NT2/D1 (cell line): ENCODE measurements around the gene MTHFD1.

Source experiments
- SUZ12 ChIP-seq: IDR thresholded peaks from 2 replicates; pipeline ENCODE4 v1.6.1; 2011; ENCODE audit not compliant: insufficient read length, insufficient read depth; ENCODE audit errors: extremely low read depth
- YY1 ChIP-seq: IDR thresholded peaks from 2 replicates; pipeline ENCODE4 v1.6.1; 2011; ENCODE audit not compliant: insufficient read length, insufficient read depth
- ZNF274 ChIP-seq: IDR thresholded peaks from 2 replicates; pipeline ENCODE4 v1.6.1; 2011; ENCODE audit warnings: mild to moderate bottlenecking, low read depth, low read length

- no peak for TF ChIP-seq ZNF274
- TF ChIP-seq YY1 = no peak
- no peak for TF ChIP-seq SUZ12
These were observed 30.9 kb downstream of the MTHFD1 start for GRCh38 chr14:64419003-64419402.
